A204.1 (cell line): ENCODE data around the gene PFN4.

Experiments
- FAIRE-seq: peaks from 2 replicates; lab custom pipeline; 2012; peaks lifted over from hg19 to GRCh38; lab: Jason Lieb, UNC

The PFN4 gene

GRCh38 chr2:24077879-24078278 lies 45.3 kb downstream of the PFN4 start:
- FAIRE-seq = no peak

DNA sequence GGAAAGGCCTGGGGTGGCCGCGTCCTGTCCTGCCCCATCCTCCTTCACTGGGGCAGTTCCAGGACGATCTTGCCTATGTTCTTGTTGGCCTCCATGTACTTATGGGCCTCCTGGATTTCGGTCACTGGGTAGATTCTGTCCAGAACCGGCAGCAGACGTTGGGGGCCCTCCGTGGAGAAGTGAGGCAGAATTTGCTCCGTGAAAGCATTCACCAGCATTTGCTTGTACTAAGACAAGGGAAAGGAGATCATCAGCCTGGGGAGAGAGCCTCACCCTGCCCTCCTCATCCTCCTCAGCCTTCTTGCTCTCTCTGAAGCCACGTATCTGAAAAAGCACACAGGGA lies 45.6 kb downstream of the PFN4 start:
- FAIRE-seq = no peak

DNA sequence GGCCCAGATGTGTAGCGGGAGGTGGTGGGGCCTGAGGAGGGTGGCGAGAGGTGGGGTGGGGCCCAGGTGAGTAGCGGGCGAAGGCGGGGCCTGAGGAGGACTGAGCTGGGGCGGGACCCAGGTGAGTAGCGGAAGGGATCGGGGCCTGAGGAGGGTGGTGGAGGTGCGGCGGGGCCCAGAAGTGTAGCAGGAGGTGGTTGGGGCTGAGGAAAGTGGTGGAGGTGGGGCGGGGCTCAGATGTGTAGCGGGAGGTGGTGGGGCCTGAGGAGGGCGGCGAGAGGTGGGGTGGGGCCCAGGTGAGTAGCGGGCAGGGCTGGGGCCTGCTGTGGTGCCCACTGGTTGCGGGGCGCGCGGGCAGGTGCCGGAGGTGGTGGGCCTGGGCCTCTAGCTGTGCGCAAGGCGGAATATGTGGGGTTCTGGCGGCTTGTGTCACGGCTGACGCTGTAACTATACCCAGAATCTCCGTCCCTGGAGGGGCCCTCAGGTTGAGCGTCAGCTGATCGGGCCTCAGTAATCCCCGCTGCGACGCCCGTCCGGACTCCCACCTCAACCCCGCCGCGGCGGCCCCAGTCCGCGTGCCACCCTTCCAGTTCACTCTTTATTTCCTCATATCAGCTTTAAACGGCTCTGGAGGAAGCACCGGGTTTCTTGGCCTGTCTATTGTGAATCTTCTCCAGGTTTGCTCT lies 46.1 kb downstream of the PFN4 start:
- FAIRE-seq = no peak

DNA sequence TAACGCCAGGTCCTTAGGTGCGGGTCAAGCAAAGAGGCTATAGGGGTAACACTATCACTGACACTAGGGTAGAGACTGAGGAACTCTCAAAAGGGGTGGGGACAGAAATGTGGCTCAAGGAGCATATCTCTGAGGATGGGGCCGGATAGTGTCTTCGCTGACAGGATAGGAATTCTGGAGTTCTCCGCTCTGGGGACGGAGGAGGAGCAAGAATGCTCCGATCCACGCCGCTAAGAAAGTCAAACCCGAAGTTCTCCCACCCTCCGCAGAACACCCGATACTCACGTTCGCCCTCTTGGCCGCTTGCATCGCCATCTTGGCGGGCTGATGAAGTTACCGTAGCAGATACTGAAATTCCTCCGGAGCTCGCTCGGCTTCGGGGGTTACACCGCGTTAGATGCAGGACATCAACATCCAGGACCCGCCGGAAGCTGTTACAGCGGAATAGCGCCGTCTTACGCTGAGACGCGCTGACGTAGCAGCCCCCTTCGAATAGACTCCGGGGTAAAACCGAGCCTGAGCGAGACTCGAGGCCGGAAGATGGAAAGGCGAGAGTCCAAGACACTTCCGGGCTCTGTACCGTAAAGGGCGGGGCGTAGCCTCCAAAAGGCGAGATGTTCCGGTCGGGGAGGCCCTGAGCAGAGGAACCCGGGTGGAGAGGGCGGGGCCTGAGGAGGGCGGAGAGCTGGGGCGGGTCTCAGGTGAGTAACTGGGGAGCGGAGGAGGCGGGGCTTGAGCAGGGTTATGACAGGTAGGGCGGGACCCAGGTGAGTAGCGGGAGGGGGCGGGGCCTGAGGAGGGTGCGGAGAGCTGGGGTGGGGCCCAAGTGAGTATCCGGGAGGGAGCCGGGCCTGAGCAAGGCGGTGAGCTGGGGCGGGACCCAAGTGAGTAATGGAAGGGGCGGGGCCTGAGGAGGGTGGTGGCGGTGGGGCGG lies 47.0 kb downstream of the PFN4 start, which contains the start of gene SF3B6:
Gene SF3B6 (minus strand): TSS at position 412 of the 934 bp plus-strand sequence. CDS start 97 bp downstream, at position 315.
- peak; percentile 90 for FAIRE-seq

- no peak for FAIRE-seq
Measured at GRCh38 chr2:24075259-24075658, 47.9 kb downstream of the PFN4 start.

DNA sequence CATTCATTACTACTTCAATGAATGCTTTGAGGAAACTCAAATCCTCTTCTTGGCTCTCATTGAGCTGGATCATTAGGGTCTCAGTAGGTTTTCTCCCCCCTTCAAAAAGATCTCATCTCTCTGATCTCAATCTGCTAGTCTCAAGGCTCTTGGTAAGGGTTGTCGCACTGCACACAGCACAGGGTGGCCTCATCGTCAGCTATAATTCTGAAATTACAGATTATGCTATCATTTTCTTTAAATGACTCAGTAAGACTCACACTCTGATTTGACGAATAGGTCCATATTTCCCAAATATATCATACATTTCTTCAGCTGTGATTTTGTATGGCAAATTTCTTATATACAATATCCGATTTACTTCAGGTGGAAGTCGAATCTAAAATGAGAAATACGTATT lies 49.3 kb downstream of the PFN4 start:
- no peak for FAIRE-seq

GRCh38 chr2:24072259-24072658 lies 50.9 kb downstream of the PFN4 start:
- FAIRE-seq = no peak

- FAIRE-seq = no peak
Measured at GRCh38 chr2:24065341-24065740, 57.8 kb downstream of the PFN4 start.
